SK-N-SH (cell line): ENCODE results near the gene TOX2. TPM values are rescaled to one million over a fixed set of nuclear protein-coding genes. Genes with fewer than 3 reads are reported as not detected.

Experiments used
- CTCF ChIA-PET: fragments of 300-600, 350-600 bp; formaldehyde crosslinking; extraction: SDS; loops from one replicate; lab custom pipeline; 2021; lab: Yijun Ruan, JAX
- POLR2A ChIA-PET: fragments of 350-600 bp; sonication (Branson Sonifier 250); formaldehyde crosslinking; extraction: SDS; loops from one replicate; lab custom pipeline; 2020; ENCODE audit warnings: antibody characterized with exemption, inconsistent platforms; lab: Yijun Ruan, JAX
- DNase-seq: peaks from one replicate; pipeline ENCODE4 v3.0.0; 2012
- H2AFZ ChIP-seq: fragments of 200-600 bp; sonication (generic); 2 replicates; pipeline ENCODE4 v1.8.1; 2016; ENCODE audit warnings: antibody characterized with exemption, mild to moderate bottlenecking, low read depth
- H3F3A ChIP-seq: fragments of 200-600 bp; sonication (generic); replicated peaks from 2 replicates; pipeline ENCODE3; 2016; ENCODE audit warnings: antibody characterized with exemption, mild to moderate bottlenecking; ENCODE audit not compliant: insufficient read depth
- H3K27ac ChIP-seq, 2 experiments: fragments of 200-500 bp in 1 of 2; fragments of 200-600 bp in 1 of 2; sonication (Bioruptor generic) in 1 of 2; sonication (generic), shearing (Covaris generic) in 1 of 2; 2 replicates each; pipeline versions ENCODE4 v1.5.1 to v1.6.1; 2014 to 2016; ENCODE audit warnings: low read depth in 2 of 2, inconsistent platforms in 1 of 2, low read length in 1 of 2, mild to moderate bottlenecking in 1 of 2, mixed read lengths in 1 of 2
- H3K27me3 ChIP-seq: fragments of 200-600 bp; sonication (generic), shearing (Covaris generic); 2 replicates; pipeline ENCODE4 v1.6.1; 2016; ENCODE audit warnings: mixed run types; ENCODE audit not compliant: insufficient read depth
- H3K36me3 ChIP-seq, 2 experiments: fragments of 200-500 bp in 1 of 2; fragments of 200-600 bp in 1 of 2; sonication (Bioruptor generic) in 1 of 2; sonication (generic) in 1 of 2; replicated peaks in 1 of 2; 2 replicates each; pipeline versions ENCODE3 to v1.5.1; 2014 to 2016; ENCODE audit warnings: low read length in 1 of 2, mild to moderate bottlenecking in 1 of 2; ENCODE audit not compliant: insufficient read depth in 2 of 2, control insufficient read depth in 1 of 2
- H3K4me1 ChIP-seq, 2 experiments: fragments of 200-500 bp in 1 of 2; fragments of 200-600 bp in 1 of 2; sonication (Bioruptor generic) in 1 of 2; sonication (generic), shearing (Covaris generic) in 1 of 2; 2 replicates each; pipeline versions ENCODE4 v1.5.1 to v1.6.1; 2014 to 2016; ENCODE audit warnings: low read depth in 1 of 2, low read length in 1 of 2, mixed run types in 1 of 2; ENCODE audit not compliant: insufficient read depth in 2 of 2, control insufficient read depth in 1 of 2
- H3K4me2 ChIP-seq: fragments of 200-600 bp; sonication (generic), shearing (Covaris generic); 2 replicates; pipeline ENCODE4 v1.6.1; 2017; ENCODE audit warnings: mixed run types
- H3K4me3 ChIP-seq, 2 experiments: fragments of 200-500 bp in 1 of 2; fragments of 200-600 bp in 1 of 2; sonication (Bioruptor generic) in 1 of 2; sonication (generic), shearing (Covaris generic) in 1 of 2; 2 replicates each; pipeline versions ENCODE4 v1.5.1 to v1.8.1; 2014 to 2016; ENCODE audit warnings: low read depth in 2 of 2, inconsistent platforms in 1 of 2, low read length in 1 of 2, mild to moderate bottlenecking in 1 of 2, mixed read lengths in 1 of 2, moderate library complexity in 1 of 2
- H3K79me2 ChIP-seq: fragments of 200-600 bp; sonication (generic); 2 replicates; pipeline ENCODE4 v1.8.1; 2017; ENCODE audit warnings: mild to moderate bottlenecking; ENCODE audit not compliant: insufficient read depth
- H3K9ac ChIP-seq: fragments of 200-600 bp; sonication (generic); 2 replicates; pipeline ENCODE4 v1.6.1; 2017; ENCODE audit warnings: mixed run types
- H3K9me2 ChIP-seq: fragments of 200-600 bp; sonication (generic); 2 replicates; pipeline ENCODE4 v1.6.1; 2017; ENCODE audit warnings: mixed run types
- H3K9me3 ChIP-seq: fragments of 200-600 bp; sonication (generic); 2 replicates; pipeline ENCODE4 v1.6.1; 2017; ENCODE audit warnings: mixed run types, mild to moderate bottlenecking, moderate library complexity
- H4K20me1 ChIP-seq: fragments of 200-600 bp; sonication (generic); 2 replicates; pipeline ENCODE4 v1.6.1; 2017; ENCODE audit warnings: mild to moderate bottlenecking, mixed run types; ENCODE audit not compliant: insufficient read depth
- ELF1 ChIP-seq: IDR thresholded peaks from 2 replicates; pipeline ENCODE4 v1.4.0; 2012
- EP300 ChIP-seq, 2 experiments: IDR thresholded peaks; 2 replicates each; pipeline versions ENCODE4 v1.4.0 to v1.6.1; 2012; ENCODE audit warnings: borderline replicate concordance in 1 of 2, low read depth in 1 of 2, low read length in 1 of 2
- FOSL2 ChIP-seq: IDR thresholded peaks from 2 replicates; pipeline ENCODE4 v1.4.0; 2012; ENCODE audit warnings: low read depth, mild to moderate bottlenecking, moderate library complexity, borderline replicate concordance
- FOXJ3 ChIP-seq: sonication (generic); formaldehyde crosslinking; IDR thresholded peaks from 2 replicates; pipeline ENCODE4 v1.5.1; 2020; ENCODE audit warnings: mild to moderate bottlenecking, missing genetic modification reagents
- FOXM1 ChIP-seq: IDR thresholded peaks from 2 replicates; pipeline ENCODE4 v1.4.0; 2012; ENCODE audit warnings: low read depth, mild to moderate bottlenecking
- GATA2 ChIP-seq: sonication (generic); formaldehyde crosslinking; IDR thresholded peaks from 2 replicates; pipeline ENCODE4 v1.5.0; 2020; ENCODE audit warnings: mild to moderate bottlenecking, missing genetic modification reagents
- JUND ChIP-seq: IDR thresholded peaks from 2 replicates; pipeline ENCODE4 v1.4.0; 2012
- MEF2A ChIP-seq: IDR thresholded peaks from 2 replicates; pipeline ENCODE4 v1.4.0; 2012; ENCODE audit warnings: low read depth, borderline replicate concordance
- MXI1 ChIP-seq: IDR thresholded peaks from 2 replicates; pipeline ENCODE4 v1.6.1; 2012; ENCODE audit warnings: mild to moderate bottlenecking, low read depth, low read length, improper control_type of control experiment
- RAD21 ChIP-seq: IDR thresholded peaks from 2 replicates; pipeline ENCODE4 v1.6.1; 2012; ENCODE audit warnings: mild to moderate bottlenecking, low read length
- RFX5 ChIP-seq: IDR thresholded peaks from 2 replicates; pipeline ENCODE4 v1.6.1; 2012; ENCODE audit warnings: mild to moderate bottlenecking, improper control_type of control experiment, low read length
- SIN3A ChIP-seq: IDR thresholded peaks from 2 replicates; pipeline ENCODE4 v1.6.1; 2012; ENCODE audit warnings: low read depth, mild to moderate bottlenecking, low read length, moderate library complexity, borderline replicate concordance
- SMC3 ChIP-seq: IDR thresholded peaks from 2 replicates; pipeline ENCODE4 v1.6.1; 2012; ENCODE audit warnings: low read depth, low read length, improper control_type of control experiment
- TAF1 ChIP-seq: IDR thresholded peaks from 2 replicates; pipeline ENCODE4 v1.6.1; 2012; ENCODE audit warnings: low read depth, mild to moderate bottlenecking, low read length, moderate library complexity, borderline replicate concordance
- TEAD4 ChIP-seq: IDR thresholded peaks from 2 replicates; pipeline ENCODE4 v1.4.0; 2012; ENCODE audit warnings: mild to moderate bottlenecking, borderline replicate concordance; ENCODE audit not compliant: insufficient read depth
- WGBS: methylation state at CpG from one replicate; pipeline ENCODE4 v1.1.6; 2017; ENCODE audit warnings: low lambda C conversion rate; 5-methylcytosine and 5-hydroxymethylcytosine counted together
- polyA plus RNA-seq, 3 experiments: library from polyadenylated mRNA; depleted of rRNA; stranded (reverse); fragments of >200 nt; gene quantifications; 2 replicates each; pipeline ENCODE4 v1.2.3, GENCODE V29; 2012
- TF ChIP-seq, protein P1 (sequence below): IDR thresholded peaks from 2 replicates; pipeline ENCODE4 v1.4.0; 2012; ENCODE audit warnings: low read depth, borderline replicate concordance
- TF ChIP-seq, protein P2 (sequence below): IDR thresholded peaks from 2 replicates; pipeline ENCODE4 v1.4.0; 2012; ENCODE audit warnings: low read depth, borderline replicate concordance
- TF ChIP-seq, protein P3 (sequence below): IDR thresholded peaks from 2 replicates; pipeline ENCODE4; 2012

The TOX2 gene
- polyA plus RNA-seq, 1 of the 3 experiments (the other 2 are of a cell fraction): 15.4 TPM

DNA sequence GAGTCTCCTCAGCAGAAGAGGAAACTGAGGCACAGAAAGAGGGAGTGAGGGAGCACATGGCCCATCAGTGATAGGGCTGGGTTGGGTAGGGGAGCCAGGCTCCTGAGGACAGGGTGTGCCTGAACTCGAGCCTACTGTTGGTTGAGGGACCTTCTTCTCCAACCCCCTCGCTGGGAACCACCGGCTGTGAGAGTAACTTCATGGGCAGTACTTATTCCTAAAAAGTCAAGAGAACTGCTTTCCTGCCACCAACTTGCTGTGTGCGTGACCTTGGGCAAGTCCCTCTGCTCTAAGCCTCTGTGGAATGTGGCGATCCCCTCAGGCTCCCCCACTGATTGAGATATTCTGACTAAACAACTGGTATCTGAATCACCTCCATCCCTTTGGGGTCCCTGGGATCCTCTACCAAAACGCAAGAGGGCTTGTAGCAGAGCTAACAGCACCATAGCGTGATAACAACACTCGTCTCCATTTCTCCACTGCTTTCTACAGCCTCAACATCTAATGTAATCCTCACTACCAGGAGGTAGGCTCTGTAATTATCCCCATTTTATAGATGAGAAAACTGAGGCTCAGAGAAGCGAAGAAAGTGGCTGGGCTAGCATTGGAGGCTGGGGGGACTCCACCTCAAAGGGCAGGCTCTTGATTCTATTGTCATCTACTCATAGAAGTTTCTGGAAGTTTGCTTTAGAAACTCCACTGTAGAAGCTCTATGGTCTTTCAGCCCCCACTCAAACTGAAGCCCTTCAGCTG is 196.3 kb downstream of the TOX2 start:
- no peak overlapping the region for H3K4me2 ChIP-seq
- no peaks in the 10 kb centered on the region for H3K9me3 ChIP-seq
- no peaks in the 10 kb centered on the region for H3F3A ChIP-seq
- no peak overlapping the region for H3K4me3 ChIP-seq
- no peaks in the 10 kb centered on the region for H3K9me2 ChIP-seq
- H2AFZ ChIP-seq: no peak overlapping the region
- no peaks in the 10 kb centered on the region for H3K36me3 ChIP-seq
- ChIA-PET POLR2A (no interaction called here), CTCF (interaction anchor here (1.8 to 23.6 kb wide), 2 partner anchors 19 to 73 kb away, joined by 4 to 618 read pairs; partner anchors contain the start of gene JPH2)
- 67% methylated on average over 9 of the region's 9 CpGs for WGBS
- no peaks in the 10 kb centered on the region for H3K79me2 ChIP-seq
- H3K27me3 ChIP-seq: no peaks in the 10 kb centered on the region
- H3K27ac ChIP-seq: no peak overlapping the region
- TF ChIP-seq, protein P1, sequence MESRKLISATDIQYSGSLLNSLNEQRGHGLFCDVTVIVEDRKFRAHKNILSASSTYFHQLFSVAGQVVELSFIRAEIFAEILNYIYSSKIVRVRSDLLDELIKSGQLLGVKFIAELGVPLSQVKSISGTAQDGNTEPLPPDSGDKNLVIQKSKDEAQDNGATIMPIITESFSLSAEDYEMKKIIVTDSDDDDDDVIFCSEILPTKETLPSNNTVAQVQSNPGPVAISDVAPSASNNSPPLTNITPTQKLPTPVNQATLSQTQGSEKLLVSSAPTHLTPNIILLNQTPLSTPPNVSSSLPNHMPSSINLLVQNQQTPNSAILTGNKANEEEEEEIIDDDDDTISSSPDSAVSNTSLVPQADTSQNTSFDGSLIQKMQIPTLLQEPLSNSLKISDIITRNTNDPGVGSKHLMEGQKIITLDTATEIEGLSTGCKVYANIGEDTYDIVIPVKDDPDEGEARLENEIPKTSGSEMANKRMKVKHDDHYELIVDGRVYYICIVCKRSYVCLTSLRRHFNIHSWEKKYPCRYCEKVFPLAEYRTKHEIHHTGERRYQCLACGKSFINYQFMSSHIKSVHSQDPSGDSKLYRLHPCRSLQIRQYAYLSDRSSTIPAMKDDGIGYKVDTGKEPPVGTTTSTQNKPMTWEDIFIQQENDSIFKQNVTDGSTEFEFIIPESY: no peak
- TF ChIP-seq, protein P2, sequence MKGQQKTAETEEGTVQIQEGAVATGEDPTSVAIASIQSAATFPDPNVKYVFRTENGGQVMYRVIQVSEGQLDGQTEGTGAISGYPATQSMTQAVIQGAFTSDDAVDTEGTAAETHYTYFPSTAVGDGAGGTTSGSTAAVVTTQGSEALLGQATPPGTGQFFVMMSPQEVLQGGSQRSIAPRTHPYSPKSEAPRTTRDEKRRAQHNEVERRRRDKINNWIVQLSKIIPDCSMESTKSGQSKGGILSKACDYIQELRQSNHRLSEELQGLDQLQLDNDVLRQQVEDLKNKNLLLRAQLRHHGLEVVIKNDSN: no peak
- TF ChIP-seq, protein P3, sequence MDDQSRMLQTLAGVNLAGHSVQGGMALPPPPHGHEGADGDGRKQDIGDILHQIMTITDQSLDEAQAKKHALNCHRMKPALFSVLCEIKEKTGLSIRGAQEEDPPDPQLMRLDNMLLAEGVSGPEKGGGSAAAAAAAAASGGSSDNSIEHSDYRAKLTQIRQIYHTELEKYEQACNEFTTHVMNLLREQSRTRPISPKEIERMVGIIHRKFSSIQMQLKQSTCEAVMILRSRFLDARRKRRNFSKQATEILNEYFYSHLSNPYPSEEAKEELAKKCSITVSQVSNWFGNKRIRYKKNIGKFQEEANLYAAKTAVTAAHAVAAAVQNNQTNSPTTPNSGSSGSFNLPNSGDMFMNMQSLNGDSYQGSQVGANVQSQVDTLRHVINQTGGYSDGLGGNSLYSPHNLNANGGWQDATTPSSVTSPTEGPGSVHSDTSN: no peak
- TF ChIP-seq FOXJ3 (CRISPR knock-in tag) (no peak), TAF1 (no peak), GATA2 (CRISPR knock-in tag) (no peak), FOSL2 (no peak), JUND (no peak), ELF1 (no peak), EP300 (IDR thresholded peaks at IDR 0.05; ENCODE audit: borderline replicate concordance in 1 of 2, low read depth in 1 of 2, low read length in 1 of 2) (no peak), SIN3A (no peak), RFX5 (no peak), TEAD4 (no peak), MXI1 (no peak), RAD21 (no peak), FOXM1 (no peak), MEF2A (no peak), SMC3 (no peak)
- H4K20me1 ChIP-seq: no peaks in the 10 kb centered on the region
- H3K4me1 ChIP-seq: no peaks in the 10 kb centered on the region; a peak in 2 of 4 replicates
- DNase-seq: no peak
- H3K9ac ChIP-seq: no peak overlapping the region
